ENCODE results near the gene ATG12. TPM values are rescaled to one million over a fixed set of nuclear protein-coding genes. Genes with fewer than 3 reads are reported as not detected.

Gene ATG12
- polyA plus RNA-seq, 1 of the 3 experiments (the other 2 are of a cell fraction) = 29.1 TPM

DNA sequence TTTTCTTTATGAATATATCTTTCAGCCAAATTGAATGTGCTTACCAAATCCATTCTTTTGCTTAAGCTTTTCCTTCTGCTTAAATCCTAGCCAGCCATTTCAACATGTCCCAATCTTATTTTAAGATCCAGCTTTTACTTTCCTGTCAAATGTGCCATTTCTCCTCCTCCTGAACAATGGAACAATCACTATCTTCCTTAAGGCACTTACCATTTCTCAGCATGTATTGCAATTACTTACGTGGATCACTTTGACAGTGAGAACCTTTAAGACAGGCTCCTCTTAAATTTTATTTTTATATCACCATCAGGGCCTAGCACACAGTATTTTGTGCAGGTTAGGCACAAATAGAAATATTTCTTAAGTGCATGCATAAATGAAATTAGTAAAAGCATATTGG is 20.5 kb downstream of the ATG12 start:
- H2AFZ ChIP-seq (ENCODE audit: low read depth) = no peak overlapping the region
- H4K20me1 ChIP-seq (ENCODE audit: insufficient read depth) = no peaks in the 10 kb centered on the region
- H3K79me2 ChIP-seq (ENCODE audit: insufficient read depth) = no peaks in the 10 kb centered on the region
- no peaks in the 10 kb centered on the region for H3F3A ChIP-seq (replicated peaks; ENCODE audit: insufficient read depth)
- H3K4me1 ChIP-seq (ENCODE audit: control insufficient read depth in 1 of 2, insufficient read depth in 2 of 2, low read depth in 1 of 2, low read length in 1 of 2) = peaks cover 0 to 7% of the 10 kb centered on the region in 2 experiments; a peak in 1 of 4 replicates
- no peak overlapping the region for H3K9ac ChIP-seq
- peaks cover 12% of the 10 kb centered on the region for H3K27me3 ChIP-seq (ENCODE audit: insufficient read depth)
- DNase-seq = no peak
- CTCF ChIA-PET = interaction anchor here (1.2 kb wide), 1 partner anchor 10 kb away, joined by 6 read pairs; no protein-coding TSS in a partner anchor
- H3K9me2 ChIP-seq = no peaks in the 10 kb centered on the region
- H3K36me3 ChIP-seq (replicated peaks in 1 of 2; ENCODE audit: control insufficient read depth in 1 of 2, insufficient read depth in 2 of 2, low read length in 1 of 2) = peaks cover 0 to 2% of the 10 kb centered on the region in 2 experiments
- H3K4me3 ChIP-seq (ENCODE audit: low read depth in 2 of 2, low read length in 1 of 2) = no peak overlapping the region
- WGBS (ENCODE audit: low lambda C conversion rate) = 63% methylated on average over 1 of the region's 1 CpG
- POLR2A ChIA-PET = no interaction called here
- H3K27ac ChIP-seq (ENCODE audit: low read depth in 2 of 2, low read length in 1 of 2) = no peak overlapping the region
- no peak overlapping the region for H3K4me2 ChIP-seq
- TF ChIP-seq SMC3 (IDR thresholded peaks at IDR 0.05; ENCODE audit: low read depth, low read length) = no peak
- no peak for TF ChIP-seq MXI1 (IDR thresholded peaks at IDR 0.05; ENCODE audit: low read depth, low read length)
- no peak for TF ChIP-seq EP300 (IDR thresholded peaks at IDR 0.05; ENCODE audit: borderline replicate concordance in 1 of 2, low read depth in 1 of 2, low read length in 1 of 2)
- no peak for TF ChIP-seq MEF2A (IDR thresholded peaks at IDR 0.05; ENCODE audit: borderline replicate concordance, low read depth)
- no peak for TF ChIP-seq POLR2AphosphoS5 (IDR thresholded peaks at IDR 0.05; ENCODE audit: low read depth, low read length)
- no peaks in the 10 kb centered on the region for H3K9me3 ChIP-seq

DNA sequence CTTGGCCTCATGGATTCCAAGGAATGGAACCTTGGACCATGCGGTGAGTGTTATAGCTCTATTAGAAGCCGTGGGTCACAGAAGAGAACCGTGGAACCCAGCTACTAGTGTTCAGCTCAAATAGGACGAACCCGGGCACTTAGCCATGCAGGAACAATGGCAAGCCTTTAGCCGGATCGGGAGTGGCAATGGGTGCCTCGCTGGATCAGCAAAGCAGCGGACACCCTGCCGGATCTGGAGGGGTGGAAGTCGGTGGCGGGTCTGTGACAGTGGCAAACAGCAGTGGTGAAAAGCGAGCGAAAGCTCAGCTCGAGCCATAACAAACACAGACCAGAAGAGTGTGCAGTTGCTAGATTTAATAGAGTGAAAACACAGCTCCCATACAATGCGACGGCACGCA is 22.5 kb downstream of the ATG12 start:
- no peak for DNase-seq
- no peaks in the 10 kb centered on the region for H3K79me2 ChIP-seq (ENCODE audit: insufficient read depth)
- H3K4me2 ChIP-seq = no peak overlapping the region
- H4K20me1 ChIP-seq (ENCODE audit: insufficient read depth) = no peaks in the 10 kb centered on the region
- H3K27me3 ChIP-seq (ENCODE audit: insufficient read depth) = peaks cover 32% of the 10 kb centered on the region
- H3F3A ChIP-seq (replicated peaks; ENCODE audit: insufficient read depth) = no peaks in the 10 kb centered on the region
- no peaks in the 10 kb centered on the region for H3K36me3 ChIP-seq (replicated peaks in 1 of 2; ENCODE audit: control insufficient read depth in 1 of 2, insufficient read depth in 2 of 2, low read length in 1 of 2)
- no peak for TF ChIP-seq NRF1 (IDR thresholded peaks at IDR 0.05; ENCODE audit: low read depth, low read length)
- TF ChIP-seq, protein P1, sequence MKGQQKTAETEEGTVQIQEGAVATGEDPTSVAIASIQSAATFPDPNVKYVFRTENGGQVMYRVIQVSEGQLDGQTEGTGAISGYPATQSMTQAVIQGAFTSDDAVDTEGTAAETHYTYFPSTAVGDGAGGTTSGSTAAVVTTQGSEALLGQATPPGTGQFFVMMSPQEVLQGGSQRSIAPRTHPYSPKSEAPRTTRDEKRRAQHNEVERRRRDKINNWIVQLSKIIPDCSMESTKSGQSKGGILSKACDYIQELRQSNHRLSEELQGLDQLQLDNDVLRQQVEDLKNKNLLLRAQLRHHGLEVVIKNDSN (IDR thresholded peaks at IDR 0.05; ENCODE audit: borderline replicate concordance, low read depth) = no peak
- TF ChIP-seq FOXM1 (IDR thresholded peaks at IDR 0.05; ENCODE audit: low read depth) = no peak
- TF ChIP-seq, protein P2, sequence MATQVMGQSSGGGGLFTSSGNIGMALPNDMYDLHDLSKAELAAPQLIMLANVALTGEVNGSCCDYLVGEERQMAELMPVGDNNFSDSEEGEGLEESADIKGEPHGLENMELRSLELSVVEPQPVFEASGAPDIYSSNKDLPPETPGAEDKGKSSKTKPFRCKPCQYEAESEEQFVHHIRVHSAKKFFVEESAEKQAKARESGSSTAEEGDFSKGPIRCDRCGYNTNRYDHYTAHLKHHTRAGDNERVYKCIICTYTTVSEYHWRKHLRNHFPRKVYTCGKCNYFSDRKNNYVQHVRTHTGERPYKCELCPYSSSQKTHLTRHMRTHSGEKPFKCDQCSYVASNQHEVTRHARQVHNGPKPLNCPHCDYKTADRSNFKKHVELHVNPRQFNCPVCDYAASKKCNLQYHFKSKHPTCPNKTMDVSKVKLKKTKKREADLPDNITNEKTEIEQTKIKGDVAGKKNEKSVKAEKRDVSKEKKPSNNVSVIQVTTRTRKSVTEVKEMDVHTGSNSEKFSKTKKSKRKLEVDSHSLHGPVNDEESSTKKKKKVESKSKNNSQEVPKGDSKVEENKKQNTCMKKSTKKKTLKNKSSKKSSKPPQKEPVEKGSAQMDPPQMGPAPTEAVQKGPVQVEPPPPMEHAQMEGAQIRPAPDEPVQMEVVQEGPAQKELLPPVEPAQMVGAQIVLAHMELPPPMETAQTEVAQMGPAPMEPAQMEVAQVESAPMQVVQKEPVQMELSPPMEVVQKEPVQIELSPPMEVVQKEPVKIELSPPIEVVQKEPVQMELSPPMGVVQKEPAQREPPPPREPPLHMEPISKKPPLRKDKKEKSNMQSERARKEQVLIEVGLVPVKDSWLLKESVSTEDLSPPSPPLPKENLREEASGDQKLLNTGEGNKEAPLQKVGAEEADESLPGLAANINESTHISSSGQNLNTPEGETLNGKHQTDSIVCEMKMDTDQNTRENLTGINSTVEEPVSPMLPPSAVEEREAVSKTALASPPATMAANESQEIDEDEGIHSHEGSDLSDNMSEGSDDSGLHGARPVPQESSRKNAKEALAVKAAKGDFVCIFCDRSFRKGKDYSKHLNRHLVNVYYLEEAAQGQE (IDR thresholded peaks at IDR 0.05; ENCODE audit: low read depth, low read length) = no peak
- H2AFZ ChIP-seq (ENCODE audit: low read depth) = no peak overlapping the region
- peaks cover 0 to 13% of the 10 kb centered on the region in 2 experiments; a peak in 1 of 4 replicates for H3K4me1 ChIP-seq (ENCODE audit: control insufficient read depth in 1 of 2, insufficient read depth in 2 of 2, low read depth in 1 of 2, low read length in 1 of 2)
- POLR2A ChIA-PET = no interaction called here
- no peak overlapping the region for H3K9ac ChIP-seq
- H3K4me3 ChIP-seq (ENCODE audit: low read depth in 2 of 2, low read length in 1 of 2) = no peak overlapping the region
- CTCF ChIA-PET = interaction anchor here (0.7 to 1.9 kb wide), 3 partner anchors 13 to 190 kb away, joined by 4 to 10 read pairs (median 5); no protein-coding TSS in a partner anchor
- no peaks in the 10 kb centered on the region for H3K9me3 ChIP-seq
- 88% methylated on average over 18 of the region's 18 CpGs for WGBS (ENCODE audit: low lambda C conversion rate)
- no peak overlapping the region for H3K27ac ChIP-seq (ENCODE audit: low read depth in 2 of 2, low read length in 1 of 2)
- H3K9me2 ChIP-seq = no peaks in the 10 kb centered on the region

All from SK-N-SH (cell line).